ENCODE results near the gene DCPS. TPM values are rescaled to one million over a fixed set of nuclear protein-coding genes. Genes with fewer than 3 reads are reported as not detected.
A peak's percentile ranks its signal among the peaks of the same experiment; 100 is the strongest.
"Not testable (repeated sequence)": the region's sequence is repeated elsewhere in the genome, so short reads cannot be mapped to it uniquely, and the experiment has no call there.

DCPS gene
- total RNA-seq, 1 donor from 2014 or later: 12.1 TPM

- DNase-seq (ENCODE audit: low spot score) (no peak), ATAC-seq (no peak)
- intact Hi-C loops (cut with DNase I): no loop called here
Measured at GRCh38 chr11:126338346-126339055, 34.6 kb downstream of the DCPS start.

DNA sequence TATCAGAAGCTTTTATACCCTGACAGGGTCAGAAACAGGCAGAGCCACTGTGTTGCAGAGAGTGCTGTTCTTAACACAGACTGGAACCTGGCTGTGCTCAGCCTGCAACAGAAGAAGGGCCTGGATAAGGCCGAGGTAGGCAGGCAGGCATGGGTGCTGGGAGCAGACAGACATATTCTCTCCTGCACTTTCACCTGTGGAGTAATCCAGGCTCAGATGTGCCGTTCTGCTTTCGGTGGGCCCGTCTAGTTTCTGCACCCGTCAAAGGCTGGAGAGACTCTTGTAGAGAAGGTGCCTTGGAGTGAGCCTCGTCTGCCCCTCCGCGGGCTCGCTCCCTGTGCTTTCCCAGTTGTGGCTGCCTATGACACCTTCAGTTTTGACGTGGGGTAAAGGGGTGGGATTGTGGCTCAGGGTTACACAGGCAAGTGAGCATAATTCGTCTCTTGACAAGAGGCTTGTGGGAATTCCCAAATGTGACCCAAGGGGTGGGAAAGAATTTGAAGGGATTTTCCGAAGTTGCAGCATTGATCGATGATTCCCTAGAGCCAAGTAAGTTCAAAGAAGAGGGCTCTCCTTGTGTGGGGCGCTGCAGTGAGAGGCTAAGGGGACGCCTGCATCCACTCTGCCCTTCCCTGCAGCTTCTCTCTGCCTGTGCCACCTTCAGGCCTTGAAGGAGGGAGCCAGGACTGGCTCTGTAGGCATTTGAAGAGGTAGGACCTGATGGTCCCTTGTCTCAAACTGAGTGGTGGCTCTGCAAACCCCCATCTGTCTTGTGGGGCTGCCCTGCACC, 35.4 kb downstream of the DCPS start:
- intact Hi-C loops (cut with DNase I): no loop called here
- peak; percentile 13 for ATAC-seq
- DNase-seq (ENCODE audit: low spot score): no peak

DNA sequence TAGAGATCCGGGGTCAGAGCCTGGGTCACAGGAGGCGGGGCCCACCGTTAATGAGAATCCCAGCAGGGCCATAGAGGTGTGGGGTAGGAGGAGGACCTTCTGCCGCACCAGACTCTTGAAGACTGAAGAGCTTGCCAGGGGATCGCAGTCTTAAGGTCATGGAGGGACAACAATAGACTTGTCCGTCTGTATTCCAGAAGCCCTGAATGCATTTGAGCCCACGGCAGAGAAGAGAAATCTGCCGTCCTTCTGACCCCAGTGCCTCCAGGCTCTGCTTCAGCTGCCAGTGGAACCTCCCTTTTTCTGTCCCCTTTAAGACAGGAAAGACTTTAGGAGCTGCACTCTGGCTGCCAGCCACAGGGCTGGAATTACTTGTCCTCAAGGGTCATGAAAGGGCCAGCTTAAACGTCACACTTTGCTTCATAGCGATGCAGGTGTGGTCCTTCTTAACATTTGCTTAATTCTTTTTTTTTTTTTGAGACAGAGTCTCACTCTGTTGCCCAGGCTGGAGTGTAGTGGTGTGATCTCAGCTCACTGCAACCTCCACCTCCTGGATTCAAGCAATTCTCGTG, 36.1 kb downstream of the DCPS start:
- intact Hi-C loops (cut with DNase I): no loop called here
- DNase-seq (ENCODE audit: low spot score) (peak; percentile 86), ATAC-seq (peak; percentile 90)

DNA sequence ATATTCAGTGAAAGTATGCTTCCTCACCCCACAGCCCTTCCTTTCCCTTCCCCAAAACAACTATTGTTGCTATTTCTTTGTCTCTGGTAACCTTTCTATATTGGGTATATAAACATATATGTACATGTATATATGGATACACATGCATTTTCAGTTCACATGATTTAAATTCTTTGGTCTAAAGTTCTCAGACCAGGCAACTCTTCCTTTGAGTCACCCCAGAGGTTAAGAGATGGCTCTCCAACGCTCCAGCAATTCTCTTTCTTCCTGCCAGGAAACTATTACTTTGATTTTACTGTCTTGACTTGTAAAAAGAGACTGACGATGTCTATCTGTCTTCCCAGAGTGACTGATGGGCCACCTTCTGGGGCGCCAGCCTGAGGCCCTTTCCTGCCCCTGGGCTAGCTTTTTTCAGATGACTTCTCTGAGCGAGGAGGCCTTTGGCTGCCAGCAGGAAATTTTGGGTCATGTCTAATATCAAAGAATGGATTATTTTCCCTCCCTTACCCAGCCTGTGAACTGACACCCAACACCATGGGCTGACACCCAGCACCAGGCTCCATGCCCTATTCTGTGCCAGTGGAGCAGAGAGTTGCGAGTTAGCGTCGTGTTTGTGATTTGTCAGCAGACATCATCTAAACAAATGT, 37.2 kb downstream of the DCPS start:
- intact Hi-C loops (cut with DNase I): no loop called here
- ATAC-seq: no peak
- DNase-seq (ENCODE audit: low spot score): no peak

DNA sequence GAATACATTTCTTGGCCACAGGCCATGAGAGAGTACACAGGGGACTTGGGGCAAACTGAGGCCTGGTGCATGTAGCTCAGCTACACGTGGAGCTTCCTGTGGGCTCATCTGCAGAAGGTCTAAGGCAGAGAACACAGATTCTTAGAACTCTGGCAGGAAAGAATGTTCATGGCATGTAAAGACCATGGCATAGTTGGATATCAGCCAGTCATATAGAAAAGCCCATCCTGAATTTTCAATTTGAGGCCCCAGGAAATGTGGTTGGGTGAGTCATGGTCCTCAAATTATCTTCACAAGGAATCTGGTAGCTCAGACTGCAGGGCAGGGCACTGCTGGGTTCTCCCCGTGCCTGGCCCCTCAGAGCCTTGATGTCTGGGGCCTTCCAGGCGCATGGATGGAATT, 37.9 kb downstream of the DCPS start:
- intact Hi-C loops (cut with DNase I): no loop called here
- ATAC-seq (no peak), DNase-seq (ENCODE audit: low spot score) (no peak)

- no peak for DNase-seq (ENCODE audit: low spot score)
- intact Hi-C loops (cut with DNase I): no loop called here
- ATAC-seq: no peak
Measured at GRCh38 chr11:126343051-126343450, 39.2 kb downstream of the DCPS start.

DNA sequence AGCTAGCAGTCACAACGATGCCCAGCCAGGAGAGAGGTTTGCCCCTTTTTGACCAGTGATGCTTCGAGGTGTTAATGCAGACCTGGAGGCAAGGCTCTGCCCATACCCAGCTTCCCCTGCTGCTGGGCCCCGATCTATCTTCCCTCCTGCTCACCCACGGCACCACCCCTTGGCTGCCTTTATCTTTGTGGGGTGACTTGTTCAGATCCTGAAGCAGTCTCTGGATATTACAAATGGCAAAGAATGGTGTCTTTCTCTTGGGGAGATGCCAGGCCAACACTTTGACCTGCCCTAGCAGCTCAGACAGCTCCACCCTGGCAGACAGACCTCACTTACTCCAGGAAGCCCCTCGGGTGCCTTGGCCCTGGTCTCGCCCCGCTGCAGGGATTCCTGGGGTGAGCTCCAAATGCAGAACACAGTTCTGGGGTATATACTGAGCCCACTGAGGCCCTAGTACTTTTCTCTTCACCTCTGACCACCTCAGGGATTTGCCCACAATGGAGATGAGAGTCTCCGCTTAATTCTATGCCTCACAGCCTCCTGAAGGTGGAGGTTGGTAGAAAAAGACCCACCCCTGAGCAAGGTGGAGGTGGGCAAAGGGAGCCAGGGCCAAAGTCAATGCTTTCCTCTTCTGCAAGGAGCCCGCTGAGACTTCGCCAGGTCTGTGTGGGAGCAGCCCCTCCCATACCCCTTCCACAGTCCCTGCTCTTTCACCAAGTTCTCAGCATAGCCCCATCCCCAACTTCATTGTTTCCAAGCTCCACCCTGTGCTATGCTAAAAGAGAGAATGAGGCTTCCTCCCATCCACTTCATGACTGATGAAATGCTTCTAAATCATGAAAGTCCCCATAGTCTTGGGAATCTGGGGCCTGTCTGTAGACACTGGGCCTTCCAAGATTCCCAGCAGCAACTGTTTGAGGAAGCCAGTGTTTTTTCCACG, 40.6 kb downstream of the DCPS start:
- intact Hi-C loops (cut with DNase I): no loop called here
- DNase-seq (ENCODE audit: low spot score) (no peak), ATAC-seq (no peak)

DNA sequence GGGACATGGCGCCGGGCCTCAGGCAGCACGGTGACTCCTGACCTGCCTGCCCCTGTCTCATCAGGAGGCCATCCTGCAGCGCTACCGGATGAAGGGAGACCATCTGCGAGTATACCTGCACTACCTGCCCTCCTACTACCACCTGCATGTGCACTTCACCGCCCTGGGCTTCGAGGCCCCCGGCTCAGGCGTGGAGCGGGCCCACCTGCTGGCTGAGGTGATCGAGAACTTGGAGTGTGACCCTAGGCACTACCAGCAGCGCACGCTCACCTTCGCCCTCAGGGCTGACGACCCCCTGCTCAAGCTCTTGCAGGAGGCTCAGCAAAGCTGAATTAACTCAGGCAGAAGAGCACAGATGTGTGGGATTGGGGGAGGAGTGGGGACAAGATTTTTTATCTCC, 41.4 kb downstream of the DCPS start:
- ATAC-seq: no peak
- intact Hi-C loops (cut with DNase I): no loop called here
- no peak for DNase-seq (ENCODE audit: low spot score)

- ATAC-seq (peak; percentile 69), DNase-seq (ENCODE audit: low spot score) (no peak)
- intact Hi-C loops (cut with DNase I): no loop called here
Measured at GRCh38 chr11:126345759-126346585, 42.1 kb downstream of the DCPS start.

- intact Hi-C loops (cut with DNase I): no loop called here
- ATAC-seq (no peak), DNase-seq (ENCODE audit: low spot score) (no peak)
Measured at GRCh38 chr11:126346586-126346940, 42.7 kb downstream of the DCPS start.

DNA sequence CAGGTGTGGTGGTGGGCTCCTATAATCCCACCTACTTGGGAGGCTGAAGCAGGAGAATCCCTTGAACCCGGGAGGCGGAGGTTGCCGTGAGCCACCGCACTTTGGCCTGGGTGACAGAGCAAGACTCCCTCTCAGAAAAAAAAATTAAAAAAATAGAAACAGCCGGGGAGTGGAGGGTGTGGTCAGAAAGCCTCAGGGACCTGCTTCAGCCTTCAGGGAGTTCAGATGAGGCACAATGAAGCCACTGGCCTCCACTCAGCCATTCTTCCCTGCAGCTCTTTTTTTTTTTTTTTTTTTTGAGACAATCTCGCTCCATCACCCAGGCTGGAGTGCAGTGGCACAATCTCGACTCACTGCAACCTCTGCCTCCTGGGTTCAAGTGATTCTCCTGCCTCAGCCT, 43.1 kb downstream of the DCPS start:
- ATAC-seq; intact Hi-C loops (cut with DNase I); DNase-seq (ENCODE audit: low spot score): not testable (repeated sequence)

- intact Hi-C loops (cut with DNase I): no loop called here
Measured at GRCh38 chr11:126347751-126348668, 44.1 kb downstream of the DCPS start.

DNA sequence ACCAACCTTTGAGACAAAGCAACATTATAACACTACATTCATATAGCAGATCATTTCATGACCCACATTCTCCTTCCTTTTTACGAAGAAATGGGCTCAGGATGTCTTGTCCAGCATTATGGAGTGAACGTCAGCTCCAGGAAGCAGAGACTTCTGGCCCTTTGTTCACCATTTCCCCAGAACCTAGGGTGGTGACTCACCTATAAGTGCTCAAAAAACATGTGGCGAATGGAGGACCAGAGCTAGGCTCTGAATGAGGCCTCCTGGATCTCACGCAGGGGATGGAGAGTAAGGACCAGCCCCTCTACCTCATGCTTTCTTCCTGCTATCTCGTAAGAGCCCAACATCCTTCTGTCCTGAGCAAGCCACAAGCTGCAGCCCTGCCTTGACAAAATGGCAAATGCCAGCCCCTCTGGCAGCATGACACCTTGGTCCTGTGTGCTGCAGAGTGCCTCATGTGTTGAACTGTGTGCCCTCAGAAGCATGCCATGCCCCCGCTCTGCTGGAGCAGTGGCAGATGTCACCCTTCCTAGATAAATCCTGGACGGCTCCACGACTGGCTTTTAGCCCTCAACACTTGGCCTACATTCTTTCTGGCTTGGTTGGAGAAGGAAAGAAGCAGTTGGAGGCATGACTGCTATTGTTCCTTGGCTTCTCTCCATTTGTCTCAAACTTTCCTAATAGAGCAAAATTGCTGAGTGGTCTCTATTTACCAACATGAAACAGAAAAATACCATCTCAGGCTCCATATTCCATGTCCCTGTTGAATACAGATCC, 45.1 kb downstream of the DCPS start:
- intact Hi-C loops (cut with DNase I): no loop called here
- ATAC-seq (peak; percentile 47), DNase-seq (ENCODE audit: low spot score) (no peak)

More at GRCh38 chr11:126347751-126348668, 44.1 kb downstream of the DCPS start:
- DNase-seq (ENCODE audit: low spot score): peak; percentile 55
- no peak for ATAC-seq

DNA sequence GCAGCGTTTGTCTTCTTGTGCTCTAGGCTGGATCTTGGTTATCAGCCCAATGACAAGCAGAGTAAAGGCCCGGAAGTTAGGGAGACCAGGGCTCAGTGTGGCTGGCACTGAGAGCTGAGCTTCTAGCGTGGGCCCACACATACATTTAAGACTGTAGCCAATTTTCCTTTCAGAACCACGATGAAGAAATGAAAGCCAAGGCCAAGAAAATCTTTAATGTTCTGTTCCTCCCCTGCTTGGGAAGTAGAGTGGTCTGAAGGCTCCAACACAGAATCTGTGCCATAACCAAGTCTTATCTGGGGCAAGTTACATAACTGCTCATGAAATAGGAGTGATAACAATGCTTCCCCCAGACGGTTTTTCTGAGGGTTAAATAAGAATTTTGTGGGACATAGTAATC, 47.0 kb downstream of the DCPS start:
- ATAC-seq (no peak), DNase-seq (ENCODE audit: low spot score) (no peak)
- intact Hi-C loops (cut with DNase I): loop anchor here (10.0 kb wide), 1 partner anchor 54 kb away; no protein-coding TSS in a partner anchor

GRCh38 chr11:126352163-126352562, 48.3 kb downstream of the DCPS start:
- intact Hi-C loops (cut with DNase I): loop anchor here (10.0 kb wide), 1 partner anchor 53 kb away; no protein-coding TSS in a partner anchor
- DNase-seq (ENCODE audit: low spot score): no peak

More at GRCh38 chr11:126352163-126352562, 48.3 kb downstream of the DCPS start:
- no peak for ATAC-seq

All from sciatic nerve (tissue), 2 donors.